ENCODE measurements around the gene NPAT. TPM values are rescaled to one million over a fixed set of nuclear protein-coding genes. Genes with fewer than 3 reads are reported as not detected.
A peak's percentile ranks its signal among the peaks of the same experiment; 100 is the strongest.

NPAT gene
- total and polyA plus RNA-seq, 2 of the 13 experiments (the other 11 are each of a cell fraction or from before 2014, with no cell fraction given), result 4.4 to 11.2 TPM

- no peak for TF ChIP-seq ZNF841 (CRISPR knock-in tag; IDR thresholded peaks at IDR 0.05; ENCODE audit: borderline replicate concordance)
Observed at GRCh38 chr11:108210441-108210840, 12.0 kb downstream of the NPAT start (continued).

GRCh38 chr11:108207683-108208060 is 14.8 kb downstream of the NPAT start:
- CTCF ChIA-PET (ENCODE audit: low intra/inter-chr PET ratio, low total read pairs), result no interaction called here
- Histone ChIP-seq H3K4me2 (ENCODE audit: low read depth, low read length) (no peak overlapping the region), H3K4me3 (replicated peaks in 1 of 3; ENCODE audit: insufficient read depth in 1 of 3, low read depth in 2 of 3, low read length in 3 of 3) (no peak overlapping the region), H3K79me2 (ENCODE audit: insufficient read depth, low read length) (peaks cover 16% of the 10 kb centered on the region), H3K4me1 (ENCODE audit: insufficient read depth, low read length) (0 out of 2 replicates have a peak, but pooled peaks cover 6% of the 10 kb centered on the region), H3K27me3 (ENCODE audit: control insufficient read depth in 1 of 2, insufficient read depth in 2 of 2, low read length in 2 of 2) (no peaks in the 10 kb centered on the region), H3K36me3 (replicated peaks in 1 of 2; ENCODE audit: control insufficient read depth in 1 of 2, insufficient read depth in 2 of 2, low read length in 2 of 2) (peaks cover 13 to 33% of the 10 kb centered on the region in 2 experiments), H2AFZ (ENCODE audit: low read length) (no peak overlapping the region), H3K27ac (ENCODE audit: extremely low read length, insufficient read depth, low read length) (no peak overlapping the region), H4K20me1 (ENCODE audit: insufficient read depth, low read length) (no peaks in the 10 kb centered on the region), H3K9me3 (ENCODE audit: low read length) (no peaks in the 10 kb centered on the region), H3K9ac (ENCODE audit: insufficient read depth, low read depth, low read length) (no peak overlapping the region)
- intact Hi-C loops (cut with micrococcal nuclease; ENCODE audit: unreplicated experiment) (no loop called here), in situ Hi-C loops (cut with HindIII; ENCODE audit: extremely low pct_ligation_motif_present, low pct_unique_long_range_greater_than_20kb) (no loop called here)
- no TSS peak for BruUV-seq (replicated peaks)
- DNase-seq (ENCODE audit: low spot score), result no peak
- ATAC-seq, result peak; percentile 22; the same call in 1 of the 3 replicates
- TF ChIP-seq HIC2 (CRISPR knock-in tag; IDR thresholded peaks at IDR 0.05; ENCODE audit: low read depth) (0 out of 2 replicates have a peak, but pooled peaks have one; percentile 1), ZNF768 (CRISPR knock-in tag; IDR thresholded peaks at IDR 0.05) (0 out of 2 replicates have a peak, but pooled peaks have one; percentile 12), HOXA5 (CRISPR knock-in tag; IDR thresholded peaks at IDR 0.05) (no peak)
- POLR2A ChIA-PET, result interaction anchor here (0.7 to 1.1 kb wide), 2 partner anchors 14 to 15 kb away, joined by 3 to 4 read pairs; partner anchors contain the start of genes ATM and NPAT
- WGBS (ENCODE audit: low lambda C conversion rate), result 100% methylated on average over 4 of the region's 6 CpGs
- no peak for FAIRE-seq

Data from HepG2 (cell line).